Inflammatory macrophage treated with lipopolysaccharide for 4 hours (primary cell): ENCODE results near the gene ADRB2.

Source experiments
- DNase-seq: peaks from one replicate; pipeline ENCODE4 v3.0.0-alpha.2; 2020

ADRB2 gene

GRCh38 chr5:148805326-148806290 lies 20.8 kb upstream of the ADRB2 start:
- DNase-seq, result peak; percentile 71

DNA sequence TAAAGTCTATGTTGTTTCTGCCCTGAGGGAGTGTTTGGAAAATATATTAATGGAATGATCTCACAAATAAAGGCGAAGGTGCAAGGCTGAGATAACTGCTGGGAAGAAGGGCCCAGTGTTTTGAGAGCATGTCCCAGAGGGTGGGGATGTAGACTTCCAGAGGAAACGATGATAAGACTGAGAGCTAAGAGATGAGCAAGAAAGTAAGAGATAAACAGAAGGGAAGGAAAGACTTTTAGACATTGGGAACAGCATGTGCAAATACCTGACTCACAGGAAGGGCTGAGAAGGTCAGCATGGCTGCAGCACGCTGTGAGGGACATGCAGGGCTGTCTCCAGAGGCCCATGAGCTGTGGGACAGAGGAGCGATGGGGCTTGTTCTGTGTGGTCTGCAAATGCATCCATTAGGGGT lies 19.9 kb upstream of the ADRB2 start:
- no peak for DNase-seq

DNA sequence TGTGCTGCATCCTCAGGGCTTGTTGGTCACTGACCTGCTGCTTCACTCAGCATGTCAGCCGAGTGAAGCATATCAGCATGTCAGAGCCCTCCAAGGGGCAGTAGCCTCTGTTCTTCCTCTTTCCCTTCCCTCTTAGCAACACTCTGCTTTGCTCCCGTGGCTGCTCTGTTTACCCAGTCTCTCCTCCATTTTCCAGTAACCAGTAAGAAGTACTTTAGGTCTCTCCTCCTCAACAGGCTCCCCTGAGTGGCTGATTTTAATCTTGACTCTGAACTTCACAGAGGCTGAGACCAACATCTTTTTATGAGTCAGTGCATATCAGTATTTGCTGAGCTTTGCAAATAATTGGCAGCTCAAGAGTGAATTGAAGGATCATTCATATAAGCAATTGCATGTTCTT lies 18.6 kb upstream of the ADRB2 start:
- peak; percentile 74 for DNase-seq

DNA sequence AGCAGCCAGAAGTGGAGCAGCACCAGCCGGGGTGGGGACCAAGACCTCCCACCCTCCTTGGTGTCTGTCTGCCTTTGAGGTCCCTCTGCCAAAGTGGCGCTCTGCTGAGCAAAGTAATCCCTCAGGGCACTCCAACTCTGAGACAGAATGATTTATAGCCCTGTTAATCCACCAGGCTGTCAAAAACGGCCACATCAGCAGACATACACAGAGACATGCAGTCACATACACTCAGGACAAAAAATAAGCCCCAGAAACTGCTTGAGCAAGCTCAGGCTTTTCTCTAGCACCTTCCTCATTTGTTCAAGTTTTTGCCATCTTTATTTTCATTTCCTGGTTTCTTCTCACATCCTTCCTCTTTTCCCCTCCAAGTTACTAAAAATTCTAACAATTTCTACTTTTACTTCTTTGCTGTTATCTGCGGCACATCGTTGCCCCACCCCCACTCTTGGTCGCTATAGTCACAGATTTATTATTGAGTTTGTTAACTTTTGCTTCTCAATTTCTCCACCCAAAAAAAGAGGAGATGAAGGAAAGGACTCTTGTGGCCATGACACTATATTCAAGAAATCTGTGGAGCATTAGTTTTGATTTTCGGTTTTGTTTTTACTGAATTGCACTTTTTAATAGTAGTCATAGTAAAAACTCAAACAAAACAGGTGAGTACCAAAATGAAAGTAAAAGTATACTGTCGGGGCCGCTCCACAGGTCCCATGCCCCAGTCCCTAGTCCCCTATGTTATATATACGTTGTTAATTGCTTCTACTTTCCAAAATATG lies 17.4 kb upstream of the ADRB2 start:
- peak; percentile 92 for DNase-seq

DNA sequence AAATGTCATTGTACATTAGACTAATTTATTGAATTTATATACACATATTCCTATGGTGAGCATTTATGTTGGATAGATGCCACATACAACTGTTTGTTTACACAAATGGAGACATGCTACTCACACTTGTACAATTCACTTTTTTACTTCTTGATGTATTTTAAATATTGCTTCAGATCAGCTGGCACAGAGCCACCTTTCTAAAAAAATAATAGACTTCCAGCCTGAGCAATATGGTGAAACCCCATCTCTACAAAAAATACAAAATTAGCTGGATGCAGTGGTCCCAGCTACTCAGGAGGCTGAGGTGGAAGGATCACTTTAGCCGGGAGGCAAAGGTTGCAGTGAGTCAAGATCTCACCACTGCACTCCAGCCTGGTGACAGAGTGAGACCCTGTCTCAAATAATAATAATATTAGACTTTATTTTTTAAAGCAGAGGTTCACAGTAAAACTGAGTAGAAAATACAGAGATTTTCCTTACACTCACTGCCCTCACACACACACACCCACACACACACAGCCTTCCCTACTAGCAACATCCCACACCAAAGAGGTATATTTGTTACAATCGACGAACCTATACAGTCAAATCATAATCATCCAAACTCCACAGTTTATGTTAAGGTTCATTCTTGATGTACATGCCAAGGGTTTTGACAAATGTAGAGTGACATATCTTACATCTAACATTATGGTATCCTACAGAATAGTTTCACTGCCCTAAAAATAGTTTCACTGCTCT lies 16.5 kb upstream of the ADRB2 start:
- DNase-seq, result peak; percentile 36

GRCh38 chr5:148810823-148811222 lies 15.6 kb upstream of the ADRB2 start:
- DNase-seq, result peak; percentile 54

DNA sequence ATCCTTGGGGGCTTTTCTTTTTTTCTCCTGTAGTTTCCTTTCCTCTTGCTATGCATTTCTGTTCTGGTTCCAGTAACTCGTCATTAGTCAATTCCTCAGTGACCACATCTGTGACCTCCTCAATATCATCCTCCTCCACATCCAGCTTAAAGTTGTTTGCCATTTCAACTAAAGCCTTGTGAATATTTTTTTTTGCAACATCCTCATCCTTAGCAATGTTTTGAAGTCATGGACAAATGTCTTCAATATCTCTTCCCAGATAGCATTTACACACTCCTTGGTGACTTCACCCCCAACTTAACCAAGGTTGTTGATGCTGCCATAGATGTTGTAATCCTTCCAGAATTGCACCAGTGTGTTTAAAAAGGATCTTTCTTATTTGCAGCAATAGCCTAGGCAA lies 14.7 kb upstream of the ADRB2 start:
- peak; percentile 86 for DNase-seq

DNA sequence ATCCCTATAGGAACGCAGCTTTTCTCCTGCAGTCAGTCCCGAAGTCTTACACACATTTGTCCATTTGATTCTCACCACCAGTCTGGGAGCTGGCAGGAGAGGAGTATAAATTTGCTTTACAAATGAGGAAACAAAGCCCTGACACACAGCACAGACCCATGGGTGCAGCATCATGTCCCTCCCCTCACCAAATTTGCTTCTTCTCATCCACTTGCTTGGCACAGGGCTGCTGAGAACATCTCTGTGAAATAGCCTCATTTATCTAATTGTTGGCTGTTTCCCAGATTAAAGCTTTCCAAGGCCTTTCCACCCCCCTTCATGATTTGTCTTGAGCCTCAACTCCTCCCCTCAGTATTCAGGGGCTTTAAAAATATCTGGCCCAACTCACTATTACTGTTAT lies 11.3 kb upstream of the ADRB2 start:
- no peak for DNase-seq

DNA sequence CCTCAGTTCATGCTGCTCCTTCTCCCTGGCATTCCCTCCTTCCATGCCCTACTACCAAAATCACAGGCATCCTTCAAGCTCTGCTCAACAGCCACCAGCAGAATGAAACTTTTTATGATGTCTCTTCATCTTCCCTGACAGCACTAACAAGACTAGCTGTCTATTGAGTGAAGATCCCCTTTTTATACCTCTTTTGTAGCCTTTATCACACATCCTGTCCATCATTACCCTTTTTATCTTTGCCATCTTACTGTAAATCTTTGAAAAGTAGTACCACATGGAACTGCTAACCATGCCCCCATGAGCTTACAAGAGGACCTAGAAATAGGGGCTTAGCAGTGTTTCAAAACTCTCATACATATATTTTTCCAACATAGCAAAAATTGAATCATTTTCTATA lies 10.8 kb upstream of the ADRB2 start:
- DNase-seq, result no peak

- DNase-seq, result no peak
Observed at GRCh38 chr5:148816357-148816756, 10.1 kb upstream of the ADRB2 start.

- DNase-seq, result no peak
Observed at GRCh38 chr5:148816782-148817181, 9.6 kb upstream of the ADRB2 start.

DNA sequence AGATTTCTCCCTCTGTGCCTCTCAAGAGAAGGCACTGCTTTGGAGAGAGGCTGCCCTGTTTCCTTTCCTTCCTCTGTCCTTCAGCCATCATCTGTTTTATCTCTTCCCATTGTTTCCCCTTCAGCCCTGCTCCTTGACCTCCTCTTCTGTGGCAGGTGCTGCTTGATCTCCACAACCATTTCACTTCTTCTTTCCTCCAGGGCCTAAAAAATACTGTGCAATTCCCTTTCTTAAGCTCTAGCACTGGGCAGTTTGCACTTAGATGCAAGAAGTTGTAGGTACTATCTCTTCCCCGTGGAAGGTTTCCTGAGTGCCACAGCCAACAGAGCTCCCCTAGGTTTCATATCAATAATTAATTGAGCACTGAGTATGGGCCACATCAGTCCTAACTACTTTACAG lies 8.8 kb upstream of the ADRB2 start:
- no peak for DNase-seq

DNA sequence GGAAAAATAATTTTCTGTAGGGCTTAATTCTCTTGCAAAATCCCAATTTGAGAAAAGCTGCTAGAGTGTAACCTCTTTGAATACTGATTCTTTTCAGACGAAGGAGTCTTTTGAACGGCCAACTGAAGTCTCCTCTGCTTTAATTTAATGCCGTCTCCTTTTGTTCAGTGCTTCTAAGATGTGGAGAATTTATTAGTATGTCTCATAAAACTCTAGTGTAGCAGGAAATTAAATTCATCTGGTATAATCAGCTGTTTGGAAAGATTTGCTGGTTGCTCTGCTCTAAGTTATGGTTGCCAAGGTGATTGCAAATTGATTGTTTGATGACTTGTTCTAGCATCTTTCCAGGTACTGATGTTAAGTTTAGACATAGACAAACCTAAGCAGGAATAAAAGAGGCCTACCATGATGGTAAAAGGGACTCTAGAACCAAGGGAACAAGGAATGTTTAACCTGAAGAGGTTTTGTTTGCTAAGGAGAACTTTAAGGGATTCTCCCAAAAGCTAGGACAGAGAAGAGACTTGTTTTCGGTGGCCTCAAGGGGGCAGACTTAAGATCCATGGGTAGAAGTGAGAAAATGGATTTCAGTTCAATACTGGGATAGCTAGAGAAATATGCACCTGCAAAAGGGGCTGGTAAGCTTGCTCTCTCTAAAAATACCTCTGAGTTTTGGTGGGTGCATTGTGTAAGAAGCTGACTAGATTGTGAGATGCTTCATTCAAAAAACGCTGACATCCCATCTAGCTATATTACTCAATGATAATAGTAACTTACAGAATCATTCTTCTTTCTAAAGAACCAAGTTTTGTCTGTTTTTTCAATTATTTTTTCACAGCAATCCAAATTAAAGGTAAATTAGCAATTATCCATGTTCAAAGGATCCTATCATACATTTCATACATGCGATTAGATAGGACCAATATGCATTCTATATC lies 5.7 kb upstream of the ADRB2 start:
- DNase-seq, result peak; percentile 42

DNA sequence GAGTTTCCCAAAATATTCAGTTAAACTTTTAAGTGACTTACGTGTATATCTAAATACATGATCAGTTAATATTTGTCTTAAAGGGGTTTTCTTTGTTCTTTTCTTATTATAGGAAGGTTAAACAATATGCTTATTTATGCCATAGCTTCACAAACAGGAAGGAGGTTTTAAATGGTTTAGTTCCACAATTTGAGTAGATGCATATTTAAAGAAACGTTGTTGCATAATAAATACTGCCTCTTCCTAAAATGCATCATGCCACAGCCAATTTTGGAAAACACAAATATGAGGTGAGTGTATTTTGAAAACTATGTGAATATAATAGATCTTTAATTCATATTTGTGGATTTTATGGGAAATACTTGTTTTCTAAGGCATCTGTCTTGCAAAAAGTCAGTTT lies 2.5 kb upstream of the ADRB2 start:
- peak; percentile 77 for DNase-seq

DNA sequence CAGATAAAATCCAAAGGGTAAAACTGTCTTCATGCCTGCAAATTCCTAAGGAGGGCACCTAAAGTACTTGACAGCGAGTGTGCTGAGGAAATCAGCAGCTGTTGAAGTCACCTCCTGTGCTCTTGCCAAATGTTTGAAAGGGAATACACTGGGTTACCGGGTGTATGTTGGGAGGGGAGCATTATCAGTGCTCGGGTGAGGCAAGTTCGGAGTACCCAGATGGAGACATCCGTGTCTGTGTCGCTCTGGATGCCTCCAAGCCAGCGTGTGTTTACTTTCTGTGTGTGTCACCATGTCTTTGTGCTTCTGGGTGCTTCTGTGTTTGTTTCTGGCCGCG lies 727 bp upstream of the ADRB2 start:
- DNase-seq, result peak; percentile 77

- peak; percentile 43 for DNase-seq
Observed at GRCh38 chr5:148826739-148827070, 294 bp downstream of the ADRB2 start.

DNA sequence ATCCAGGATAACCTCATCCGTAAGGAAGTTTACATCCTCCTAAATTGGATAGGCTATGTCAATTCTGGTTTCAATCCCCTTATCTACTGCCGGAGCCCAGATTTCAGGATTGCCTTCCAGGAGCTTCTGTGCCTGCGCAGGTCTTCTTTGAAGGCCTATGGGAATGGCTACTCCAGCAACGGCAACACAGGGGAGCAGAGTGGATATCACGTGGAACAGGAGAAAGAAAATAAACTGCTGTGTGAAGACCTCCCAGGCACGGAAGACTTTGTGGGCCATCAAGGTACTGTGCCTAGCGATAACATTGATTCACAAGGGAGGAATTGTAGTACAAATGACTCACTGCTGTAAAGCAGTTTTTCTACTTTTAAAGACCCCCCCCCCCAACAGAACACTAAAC lies 1.3 kb downstream of the ADRB2 start:
- DNase-seq, result no peak

- peak; percentile 41 for DNase-seq
Observed at GRCh38 chr5:148828511-148829247, 2.3 kb downstream of the ADRB2 start.

DNA sequence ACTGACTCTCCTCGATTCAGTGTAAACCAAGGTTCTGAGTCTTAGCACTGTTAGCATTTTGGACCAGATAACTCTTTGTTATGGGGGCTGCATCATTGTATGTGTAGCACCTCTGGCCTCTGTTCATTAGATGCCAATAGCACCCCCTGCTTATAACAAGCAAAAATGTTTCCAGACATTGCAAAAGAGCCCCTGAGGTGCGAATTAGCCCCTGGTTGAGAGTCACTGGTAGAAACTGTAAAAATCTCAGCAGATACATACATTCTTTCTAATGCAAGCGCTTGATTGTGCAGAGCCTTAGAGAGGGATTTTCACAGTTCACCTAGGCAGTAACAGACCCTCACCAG lies 2.8 kb downstream of the ADRB2 start:
- no peak for DNase-seq

- no peak for DNase-seq
Observed at GRCh38 chr5:148829734-148830133, 3.3 kb downstream of the ADRB2 start.

GRCh38 chr5:148830211-148830610 lies 3.8 kb downstream of the ADRB2 start:
- DNase-seq, result no peak
